MM.1S (cell line): ENCODE data around the gene MYH14.

Experiments used
- EZH2 ChIP-seq: fragments of 300-600 bp; sonication (generic); optimal IDR thresholded peaks from 2 replicates; pipeline ENCODE3; 2017; ENCODE audit warnings: low read depth, mild to moderate bottlenecking, antibody characterized with exemption, low read length, mixed read lengths
- EZH2phosphoT487 ChIP-seq: fragments of 300-600 bp; sonication (generic); IDR thresholded peaks from 2 replicates; pipeline ENCODE4 v1.6.1; 2018; ENCODE audit warnings: antibody characterized with exemption, low read length
- TF ChIP-seq, protein P1 (sequence below): fragments of 300-600 bp; sonication (generic); IDR thresholded peaks from 2 replicates; pipeline ENCODE4 v1.5.1; 2016; ENCODE audit warnings: antibody characterized with exemption, low read length, mixed read lengths

DNA sequence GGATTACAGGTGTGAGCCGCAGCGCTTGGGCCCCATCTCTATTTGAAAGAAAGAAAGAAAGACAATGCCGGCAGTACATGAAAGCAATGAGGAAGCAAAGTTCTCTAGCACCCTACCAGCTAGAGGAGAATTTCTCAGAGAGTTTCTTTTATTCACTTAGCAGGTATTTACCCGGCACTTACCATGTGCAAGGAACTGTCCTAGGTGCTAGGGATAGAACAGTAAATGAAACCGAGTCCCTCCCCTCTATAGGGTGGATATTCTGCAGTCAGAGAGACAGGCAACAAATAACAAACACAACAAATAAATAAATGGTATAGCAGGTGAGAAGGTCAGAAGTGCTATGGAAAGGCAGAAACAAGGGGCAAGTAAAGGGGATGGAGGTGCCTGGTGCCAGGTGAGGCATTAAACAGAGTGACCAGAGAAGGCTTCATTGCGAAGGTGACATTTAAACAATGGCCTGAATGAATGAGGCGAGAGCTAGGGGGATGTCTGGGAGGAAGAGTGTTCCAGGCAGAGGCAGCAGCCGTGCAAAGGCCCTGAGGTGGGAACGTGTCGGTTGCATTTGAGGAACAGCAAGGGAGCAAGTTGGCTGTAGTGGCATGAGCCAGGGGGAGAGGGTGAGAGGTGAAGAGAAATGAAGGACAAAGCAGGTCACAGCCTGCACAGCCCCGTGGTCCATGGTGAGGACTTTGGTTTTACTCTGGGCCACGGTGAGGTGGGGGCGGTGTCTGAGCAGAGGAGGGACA lies 10.8 kb upstream of the MYH14 start:
- TF ChIP-seq, protein P1, sequence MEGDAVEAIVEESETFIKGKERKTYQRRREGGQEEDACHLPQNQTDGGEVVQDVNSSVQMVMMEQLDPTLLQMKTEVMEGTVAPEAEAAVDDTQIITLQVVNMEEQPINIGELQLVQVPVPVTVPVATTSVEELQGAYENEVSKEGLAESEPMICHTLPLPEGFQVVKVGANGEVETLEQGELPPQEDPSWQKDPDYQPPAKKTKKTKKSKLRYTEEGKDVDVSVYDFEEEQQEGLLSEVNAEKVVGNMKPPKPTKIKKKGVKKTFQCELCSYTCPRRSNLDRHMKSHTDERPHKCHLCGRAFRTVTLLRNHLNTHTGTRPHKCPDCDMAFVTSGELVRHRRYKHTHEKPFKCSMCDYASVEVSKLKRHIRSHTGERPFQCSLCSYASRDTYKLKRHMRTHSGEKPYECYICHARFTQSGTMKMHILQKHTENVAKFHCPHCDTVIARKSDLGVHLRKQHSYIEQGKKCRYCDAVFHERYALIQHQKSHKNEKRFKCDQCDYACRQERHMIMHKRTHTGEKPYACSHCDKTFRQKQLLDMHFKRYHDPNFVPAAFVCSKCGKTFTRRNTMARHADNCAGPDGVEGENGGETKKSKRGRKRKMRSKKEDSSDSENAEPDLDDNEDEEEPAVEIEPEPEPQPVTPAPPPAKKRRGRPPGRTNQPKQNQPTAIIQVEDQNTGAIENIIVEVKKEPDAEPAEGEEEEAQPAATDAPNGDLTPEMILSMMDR = no peak
- TF ChIP-seq EZH2 = no peak
- no peak for TF ChIP-seq EZH2phosphoT487
